Renal pelvis (tissue), 3 donors: ENCODE results near the gene LRRC15. TPM values are rescaled to one million over a fixed set of nuclear protein-coding genes. Genes with fewer than 3 reads are reported as not detected.

Source experiments
- polyA plus RNA-seq, 3 donors: library from polyadenylated mRNA; unstranded; fragments of 120-200 nt; gene quantifications; one replicate each; pipeline ENCODE4 v1.2.1, GENCODE V29; 2013; ENCODE audit not compliant: insufficient read length in 3 of 3

Gene LRRC15
- polyA plus RNA-seq, 3 donors, result 0.12 to 0.13 TPM; not detected in 1

Other genes with a start within 250 kb of the LRRC15 start
- 10 to 100 TPM; 69.1 to 85.9 (median 82.6) TPM for gene HES1, start 233.6 kb downstream of the LRRC15 start, polyA plus RNA-seq
- gene CPN2, start 18.4 kb downstream of the LRRC15 start, polyA plus RNA-seq, result under 1 TPM; 0.41 to 0.74 (median 0.62) TPM
- gene GP5, start 29.5 kb upstream of the LRRC15 start, polyA plus RNA-seq, result under 1 TPM; 0.61 to 0.86 (median 0.71) TPM
- gene ATP13A3, start 117.3 kb upstream of the LRRC15 start, polyA plus RNA-seq, result 100 to 1,000 TPM in 2 of 3 donors, 10 to 100 TPM in 1; 86.7 to 123 (median 114) TPM